HS-5 (cell line): Measurements from ENCODE around the gene PNLIPRP2.

Experiments used
- DNase-seq: peaks from one replicate; pipeline ENCODE4 v3.0.0-alpha.2; 2012; ENCODE audit warnings: low read depth

Gene PNLIPRP2

DNA sequence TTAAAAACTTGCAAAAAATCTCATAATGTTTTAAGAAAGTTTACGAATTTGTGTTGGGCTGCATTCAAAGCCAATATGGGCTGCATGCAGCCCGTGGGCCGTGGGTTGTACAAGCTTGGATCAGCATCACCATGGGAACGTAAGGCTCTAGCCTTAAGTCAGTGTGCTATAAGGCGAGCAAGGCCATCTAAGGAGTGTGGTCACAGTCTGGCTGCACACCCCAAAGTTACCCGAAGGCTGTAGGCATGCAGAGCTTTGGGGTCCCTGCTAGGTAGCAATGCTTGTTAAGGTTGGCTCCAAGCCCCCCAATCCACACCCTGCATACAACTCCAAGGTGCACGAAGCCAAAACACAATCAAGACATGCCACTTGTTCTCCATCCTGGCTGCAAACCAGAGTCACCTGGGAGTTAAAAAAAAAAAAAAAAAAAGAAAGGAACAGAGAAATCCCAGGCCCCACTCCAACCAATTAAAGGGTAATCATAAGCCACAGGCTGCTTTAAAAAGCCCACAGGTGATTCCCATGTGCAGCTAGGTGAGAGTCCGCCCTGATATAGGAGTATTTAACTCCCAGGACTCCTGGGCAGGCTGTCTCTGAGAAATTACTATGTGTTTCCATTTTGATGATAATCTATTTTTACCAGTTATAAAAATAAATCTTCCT, 8.5 kb upstream of the PNLIPRP2 start:
- no peak for DNase-seq

DNA sequence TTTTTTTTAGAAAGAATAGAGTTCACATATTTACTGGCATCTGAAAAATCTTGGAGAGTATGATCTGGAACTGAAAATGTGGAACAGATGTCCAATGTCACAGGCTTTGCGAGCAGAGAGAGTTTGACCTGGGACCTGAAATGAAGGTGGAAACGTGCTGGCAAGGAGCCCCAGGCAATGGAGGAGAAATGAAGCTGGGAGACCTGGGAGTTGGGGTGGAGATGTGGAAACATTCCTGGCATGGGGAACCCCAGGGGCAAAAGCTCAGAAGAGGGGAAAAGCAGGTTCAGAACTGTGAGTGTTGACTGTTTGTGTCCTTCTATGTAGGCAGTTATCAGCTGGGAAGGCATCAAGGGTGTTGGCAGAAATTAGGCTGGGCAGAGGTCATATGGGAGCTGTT, 7.3 kb upstream of the PNLIPRP2 start:
- DNase-seq = no peak

DNA sequence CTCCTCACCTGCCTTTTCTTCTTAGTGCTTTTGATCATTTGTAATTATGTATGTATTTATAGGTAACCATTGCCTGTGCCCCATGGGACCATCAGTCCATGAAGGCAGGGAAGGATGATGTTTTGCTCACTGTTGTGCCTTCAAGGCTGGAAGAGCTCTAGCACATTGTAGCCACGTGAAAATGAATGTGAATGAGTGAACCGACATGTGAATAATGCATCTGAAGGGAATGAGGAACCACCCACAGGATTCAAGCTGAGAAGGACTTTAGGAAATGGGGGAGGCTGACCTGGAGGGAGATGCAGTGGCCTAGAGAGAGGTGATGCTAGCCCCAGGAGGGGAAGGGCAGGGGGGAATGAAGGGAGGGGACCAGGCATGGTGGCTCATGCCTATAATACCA, 6.0 kb upstream of the PNLIPRP2 start:
- DNase-seq = no peak

DNA sequence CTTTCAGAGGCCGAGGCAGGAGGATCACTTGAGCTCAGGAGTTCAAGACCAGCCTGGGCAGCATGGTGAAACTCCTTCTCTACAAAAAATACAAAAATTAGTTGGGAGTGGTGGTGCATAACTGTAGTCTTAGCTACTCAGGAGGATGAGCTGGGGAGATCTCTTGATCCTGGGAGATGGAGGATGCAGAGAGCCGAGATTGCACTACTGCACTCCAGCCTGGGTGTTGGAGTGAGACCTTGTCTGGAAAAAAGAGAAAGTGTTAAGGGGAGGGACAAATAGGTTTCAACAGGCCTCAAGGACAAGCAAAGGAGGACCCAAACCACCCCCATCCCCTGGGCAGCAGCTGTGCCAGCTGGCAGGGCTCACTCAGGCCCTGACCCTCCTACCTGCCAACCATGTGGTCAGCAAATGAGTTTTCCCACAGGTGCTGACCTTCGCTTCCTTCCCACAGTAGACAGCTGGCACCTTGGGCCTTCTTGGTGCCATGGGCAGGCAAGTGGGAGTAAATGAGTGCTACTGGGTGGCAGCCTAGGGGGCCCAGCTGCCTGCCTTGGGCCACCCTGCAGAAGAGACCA, 5.5 kb upstream of the PNLIPRP2 start:
- no peak for DNase-seq

DNA sequence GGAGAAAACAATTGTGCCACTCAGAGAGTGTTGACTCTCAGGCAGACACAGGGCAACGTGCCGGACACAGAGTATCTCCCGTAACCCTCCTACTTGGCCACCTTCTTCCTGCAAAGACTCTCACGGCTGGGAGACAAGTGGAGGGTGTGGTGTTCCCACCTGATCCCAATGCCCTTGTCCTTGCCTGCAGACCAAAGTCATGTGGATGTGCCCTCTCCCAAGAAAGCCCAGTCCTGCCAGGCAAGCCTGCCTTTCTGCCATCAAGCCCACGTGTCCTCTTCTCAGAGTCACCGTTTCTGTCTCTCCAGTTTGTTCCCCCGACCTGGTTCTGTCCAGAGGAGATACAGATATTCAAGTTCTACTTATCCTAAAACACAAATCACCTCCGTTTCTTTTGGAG, 723 bp downstream of the PNLIPRP2 start:
- DNase-seq = no peak

DNA sequence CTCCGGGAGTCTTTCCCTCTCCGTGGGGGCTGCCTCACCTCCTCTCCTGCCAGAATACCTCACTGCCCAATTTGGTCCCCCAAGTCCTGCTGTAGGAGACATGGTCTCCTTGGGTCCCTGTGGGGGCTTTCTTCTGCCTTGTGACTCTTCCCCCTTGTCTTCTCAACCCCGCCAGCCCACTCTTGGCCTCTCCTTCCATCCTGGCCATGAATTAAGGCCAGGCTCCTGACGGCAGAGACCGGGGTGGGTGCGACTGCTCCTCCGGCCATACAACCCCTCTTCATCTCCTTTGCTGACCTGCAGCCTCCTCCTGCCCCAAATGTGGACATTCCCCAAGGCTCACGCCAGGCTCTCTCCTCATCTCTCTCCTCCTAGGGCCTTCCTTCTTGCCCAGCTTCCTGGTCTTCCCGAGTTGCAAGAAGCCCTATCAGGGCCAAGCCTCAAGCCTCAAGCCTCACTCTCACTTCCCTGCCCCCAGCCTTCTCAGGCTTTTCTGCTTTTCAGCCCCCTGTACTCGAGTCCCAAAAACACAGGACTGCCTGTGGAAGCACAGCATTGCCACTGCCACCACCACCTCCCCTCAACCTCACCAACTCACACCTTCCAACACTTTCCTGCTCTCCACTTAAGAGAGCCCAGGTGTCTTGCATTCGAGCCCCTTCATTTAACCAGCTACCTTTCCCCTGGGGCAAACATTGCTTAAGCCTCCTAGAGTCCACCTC, 1.3 kb downstream of the PNLIPRP2 start:
- DNase-seq = no peak

DNA sequence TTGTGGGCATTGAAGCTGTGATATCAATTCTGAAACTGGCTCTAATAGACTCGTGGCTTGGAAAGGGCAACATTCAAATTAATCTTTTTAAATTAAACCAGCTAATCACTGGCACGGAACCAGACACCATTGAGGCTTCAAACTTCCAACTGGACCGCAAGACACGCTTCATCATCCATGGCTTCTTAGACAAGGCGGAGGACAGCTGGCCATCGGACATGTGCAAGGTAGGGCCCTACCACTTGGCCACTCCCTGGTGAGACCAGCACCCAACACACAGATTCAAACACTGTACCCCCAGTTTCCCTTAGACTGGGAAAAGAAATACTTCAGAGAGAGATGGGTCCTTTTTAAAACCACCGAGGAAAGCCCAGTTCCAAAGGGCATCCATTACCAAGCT, 5.1 kb downstream of the PNLIPRP2 start:
- DNase-seq = no peak

DNA sequence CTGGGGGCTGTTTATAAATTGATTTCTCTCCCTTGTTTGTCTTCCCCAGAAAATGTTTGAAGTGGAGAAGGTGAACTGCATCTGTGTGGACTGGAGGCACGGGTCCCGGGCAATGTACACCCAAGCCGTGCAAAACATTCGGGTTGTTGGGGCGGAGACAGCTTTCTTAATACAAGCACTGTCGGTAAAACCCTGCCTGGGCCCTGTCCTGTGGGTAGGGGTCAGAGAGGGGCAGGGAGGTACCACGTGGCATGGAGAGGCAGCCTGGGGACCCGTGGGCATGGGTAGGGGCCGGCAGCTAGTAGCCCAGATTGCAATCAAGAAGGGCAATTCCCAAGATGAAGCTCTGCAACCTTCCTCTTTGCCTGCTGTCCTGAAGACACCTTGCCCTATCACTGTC, 6.1 kb downstream of the PNLIPRP2 start:
- DNase-seq = no peak

DNA sequence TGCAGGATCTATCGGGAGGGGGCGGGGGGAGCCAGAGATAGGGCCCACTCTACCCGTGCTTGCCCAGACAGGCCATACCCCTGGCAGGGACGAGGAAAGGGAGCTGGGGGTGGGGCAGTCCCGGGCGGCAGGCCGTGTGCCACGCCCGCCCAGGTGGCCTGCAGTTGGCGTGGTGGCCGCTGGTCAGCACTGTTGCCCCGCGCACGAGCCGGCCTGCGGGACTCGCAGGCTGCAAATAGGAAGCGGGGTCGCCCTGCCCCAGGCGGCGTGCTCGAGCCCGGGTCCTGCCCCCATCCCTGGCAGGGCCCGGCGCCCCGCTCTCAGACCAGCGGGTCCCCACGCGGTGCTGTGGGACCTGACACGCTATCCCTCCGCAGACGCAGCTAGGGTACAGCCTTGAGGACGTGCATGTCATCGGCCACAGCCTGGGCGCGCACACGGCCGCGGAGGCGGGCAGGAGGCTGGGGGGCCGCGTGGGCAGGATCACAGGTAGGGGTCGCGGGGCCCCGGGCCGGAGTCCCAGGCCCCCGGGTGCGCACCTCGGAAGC, 6.7 kb downstream of the PNLIPRP2 start:
- DNase-seq = no peak

DNA sequence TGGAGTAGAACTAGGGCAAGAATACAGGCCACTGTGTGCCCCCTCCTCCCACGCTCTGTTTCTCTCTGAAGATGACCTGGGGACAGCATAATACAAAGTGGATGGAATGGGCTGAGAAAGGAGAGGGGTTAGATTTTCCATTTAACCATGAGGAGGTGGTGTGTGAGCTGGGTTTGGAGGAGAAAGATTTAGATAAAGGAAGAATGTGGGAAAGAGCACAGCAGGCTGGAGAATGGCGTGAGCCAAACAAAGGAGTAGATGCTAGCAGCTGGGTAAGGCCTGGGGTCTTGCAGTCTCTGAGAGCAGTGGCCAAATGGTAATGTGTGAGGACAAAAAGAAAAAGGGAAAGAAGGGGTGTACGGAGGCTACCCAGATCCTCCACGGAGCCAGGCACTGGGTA, 8.6 kb downstream of the PNLIPRP2 start:
- no peak for DNase-seq

DNA sequence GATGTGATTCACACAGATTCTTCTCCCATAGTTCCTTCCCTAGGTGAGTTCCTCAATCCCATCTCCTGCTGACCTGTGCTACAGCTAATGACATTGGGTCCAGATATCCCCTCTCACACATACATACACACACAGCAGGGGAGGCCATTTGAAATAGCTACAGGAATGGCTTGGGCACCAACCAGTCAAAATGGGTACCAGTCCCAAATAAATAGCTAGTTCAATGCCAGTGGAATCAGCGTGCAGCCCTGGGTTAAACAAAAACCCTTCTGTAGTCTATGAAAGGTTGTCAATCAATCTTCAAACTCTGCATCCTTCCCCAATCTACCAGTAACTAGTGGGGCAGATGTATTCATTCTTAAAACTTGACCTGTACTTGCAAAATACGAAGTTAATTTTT, 9.3 kb downstream of the PNLIPRP2 start:
- DNase-seq = no peak

DNA sequence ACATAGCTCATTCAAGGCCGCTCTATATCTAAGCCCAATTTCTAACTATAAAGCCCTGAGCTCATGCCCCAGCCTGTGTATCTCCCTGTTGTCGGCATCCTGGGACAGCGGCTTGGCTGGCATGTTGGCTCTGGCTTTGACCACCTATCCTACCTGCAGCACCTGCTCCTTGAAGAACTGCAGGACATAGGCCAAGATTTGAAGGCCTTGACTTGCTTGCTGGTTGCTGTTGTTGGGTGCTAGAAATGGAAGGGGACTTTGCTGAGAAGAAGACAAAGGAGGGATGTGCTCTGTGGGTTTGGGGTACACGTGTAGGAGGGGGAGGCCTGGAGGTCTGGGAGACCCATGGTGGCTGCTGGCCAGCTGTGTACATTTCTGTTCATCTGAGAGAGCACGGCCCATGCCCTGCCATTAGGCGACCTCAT, 11.1 kb downstream of the PNLIPRP2 start:
- no peak for DNase-seq

DNA sequence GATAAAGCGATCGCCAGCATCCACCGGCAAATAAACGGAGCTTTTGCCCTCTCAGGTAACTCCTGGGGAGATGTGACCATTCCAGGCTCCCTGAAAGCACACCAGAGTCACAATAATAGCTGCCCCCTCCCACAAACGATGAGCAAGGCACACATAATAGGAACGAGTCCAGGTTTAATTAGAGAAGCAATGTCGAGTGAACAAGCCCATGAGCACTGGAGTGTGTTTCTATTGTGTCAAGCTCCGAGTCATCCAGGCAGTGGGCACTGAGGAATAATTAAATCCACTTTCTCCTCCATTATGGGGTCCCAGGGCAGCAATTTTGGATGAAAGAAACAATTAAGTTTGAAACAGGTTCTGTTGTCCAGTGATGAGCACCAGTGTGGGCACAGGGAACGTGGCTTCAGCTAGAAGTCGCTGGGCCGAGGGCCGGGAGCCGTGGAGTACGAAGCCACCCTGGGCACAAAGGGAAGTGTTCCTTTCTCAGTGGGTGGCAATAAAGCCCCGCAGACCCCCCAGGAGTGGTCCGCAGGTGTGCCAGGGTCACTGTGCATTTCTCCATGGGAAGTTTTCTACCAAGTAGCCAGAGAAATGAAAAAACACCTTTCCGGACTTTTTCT, 12.0 kb downstream of the PNLIPRP2 start:
- no peak for DNase-seq

DNA sequence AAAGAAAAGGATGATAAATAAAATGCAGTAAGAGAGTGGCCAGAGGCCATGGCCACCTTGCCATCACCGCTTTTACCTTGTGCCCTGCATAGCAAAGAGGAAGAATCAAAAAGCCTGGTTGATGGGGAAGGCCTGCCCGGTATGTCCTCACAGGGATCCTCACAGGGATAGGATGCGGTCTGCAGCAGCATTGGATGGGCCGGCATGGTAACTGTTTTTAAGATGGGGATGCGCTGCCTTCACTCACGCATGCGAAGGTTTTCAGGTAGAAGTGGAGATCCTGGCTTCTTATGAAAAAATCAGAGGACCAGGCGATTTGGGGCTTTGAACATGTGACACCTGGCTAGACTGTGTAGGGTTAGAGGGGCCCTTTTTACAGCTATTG, 12.5 kb downstream of the PNLIPRP2 start:
- no peak for DNase-seq

DNA sequence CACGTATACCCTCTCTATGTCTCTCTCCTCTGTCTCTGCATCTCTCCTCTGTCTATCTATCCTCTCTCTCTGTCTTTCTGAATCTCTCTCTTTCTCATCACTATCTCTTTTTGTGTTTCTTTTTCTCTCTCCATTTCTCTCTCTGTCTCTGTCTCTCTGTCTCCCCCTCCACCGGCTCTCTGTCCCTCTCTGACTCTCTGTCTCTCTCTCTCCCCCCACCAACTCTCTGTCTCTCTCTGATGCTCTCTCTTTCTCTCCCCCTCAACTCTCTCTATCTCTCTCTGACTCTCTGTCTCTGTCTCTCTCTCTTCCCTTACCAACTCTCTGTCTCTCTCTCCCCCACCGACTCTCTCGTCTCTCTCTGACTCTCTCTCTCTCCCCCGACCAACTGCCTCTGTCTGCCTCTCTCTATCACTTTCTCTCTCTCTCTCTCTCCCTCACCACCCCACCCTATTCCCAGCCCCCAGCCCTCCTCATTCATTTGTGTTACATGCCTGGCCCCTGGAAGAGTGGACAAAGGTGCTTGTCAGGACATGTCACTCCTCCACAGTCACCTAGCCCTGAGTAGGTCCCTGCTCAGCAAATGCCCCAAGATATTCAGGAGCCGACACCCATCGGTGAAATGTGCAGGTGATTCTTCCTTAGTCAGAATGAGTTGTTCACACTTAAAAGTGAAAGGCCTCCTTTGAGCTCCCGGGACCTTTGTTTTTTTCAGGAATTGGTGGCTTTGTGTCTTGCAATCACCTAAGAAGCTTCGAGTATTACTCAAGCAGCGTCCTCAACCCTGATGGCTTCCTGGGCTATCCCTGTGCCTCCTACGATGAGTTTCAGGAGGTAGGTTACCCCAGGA, 13.6 kb downstream of the PNLIPRP2 start:
- no peak for DNase-seq

DNA sequence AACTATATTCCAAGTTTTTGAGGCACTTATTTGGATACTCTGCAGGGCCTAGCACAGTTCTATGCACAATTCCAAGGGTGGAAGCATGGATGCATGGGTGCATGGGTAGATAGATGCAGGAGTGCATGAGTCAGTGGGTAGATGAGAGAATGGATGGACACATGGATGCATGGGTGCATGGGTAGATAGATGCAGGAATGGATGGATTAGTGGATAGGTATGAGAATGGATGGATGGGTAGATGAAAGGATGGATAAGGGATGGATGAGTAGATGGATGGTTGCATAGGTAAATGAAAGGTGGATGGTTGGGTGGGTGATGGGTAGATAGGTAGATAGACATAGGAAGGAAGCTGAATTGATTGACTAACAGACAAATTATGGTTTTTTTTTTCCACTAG, 15.6 kb downstream of the PNLIPRP2 start:
- DNase-seq = no peak

DNA sequence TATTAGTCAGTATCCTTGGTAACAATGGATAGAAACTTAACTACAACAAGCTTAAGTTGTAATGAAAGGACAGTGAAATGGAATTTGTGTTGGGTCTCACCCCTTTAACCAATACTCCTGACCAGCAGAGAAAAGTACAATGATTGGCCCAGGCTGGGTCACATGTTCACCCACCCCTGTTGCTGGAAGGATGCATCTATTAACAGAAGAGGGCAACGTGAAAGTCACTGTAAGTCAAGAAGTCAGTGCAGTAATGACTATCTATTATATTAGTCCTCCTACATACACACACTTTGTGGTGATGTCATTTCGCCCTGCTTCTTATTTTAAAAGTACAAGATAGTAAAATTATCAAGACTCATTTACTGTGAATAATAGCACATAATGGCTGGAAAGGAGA, 16.2 kb downstream of the PNLIPRP2 start:
- DNase-seq = no peak

DNA sequence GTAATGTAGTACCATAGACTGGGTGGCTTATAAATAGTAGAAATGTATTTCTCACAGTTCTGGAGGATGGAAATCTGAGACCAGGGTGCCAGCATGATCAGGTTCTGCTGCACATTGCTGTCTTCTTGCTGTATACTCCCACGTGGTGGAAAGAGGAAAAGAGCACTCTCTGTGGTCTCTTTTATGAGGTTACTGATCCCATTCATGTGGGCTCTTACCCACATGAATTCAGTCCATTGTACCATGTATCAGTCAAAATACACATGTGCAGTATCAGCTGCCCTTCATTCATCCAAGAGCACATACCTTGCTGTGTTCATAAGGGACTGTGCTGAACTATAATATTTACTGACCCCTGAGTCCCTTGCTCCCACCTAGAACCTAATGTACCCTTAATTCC, 17.1 kb downstream of the PNLIPRP2 start:
- no peak for DNase-seq

DNA sequence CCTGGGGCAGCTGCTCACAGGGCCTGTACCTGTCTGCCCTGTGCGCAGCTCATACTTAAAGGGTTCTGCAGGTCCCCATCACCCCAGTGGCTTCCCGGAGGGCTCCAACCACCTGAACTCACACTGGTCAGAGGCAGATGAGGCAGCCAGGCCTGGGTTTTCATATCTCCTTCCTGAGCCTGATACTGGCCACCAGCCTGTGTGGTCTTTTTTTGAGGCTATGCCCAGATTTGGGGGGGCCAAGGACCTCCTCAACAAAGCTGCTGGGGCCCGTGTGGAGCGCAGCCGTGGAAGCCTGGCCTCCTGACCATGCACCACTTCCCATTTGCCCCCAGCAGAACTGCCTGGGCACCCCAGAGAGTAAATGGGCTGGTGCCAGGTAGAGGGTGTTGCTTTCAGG, 25.7 kb downstream of the PNLIPRP2 start:
- DNase-seq = no peak

DNA sequence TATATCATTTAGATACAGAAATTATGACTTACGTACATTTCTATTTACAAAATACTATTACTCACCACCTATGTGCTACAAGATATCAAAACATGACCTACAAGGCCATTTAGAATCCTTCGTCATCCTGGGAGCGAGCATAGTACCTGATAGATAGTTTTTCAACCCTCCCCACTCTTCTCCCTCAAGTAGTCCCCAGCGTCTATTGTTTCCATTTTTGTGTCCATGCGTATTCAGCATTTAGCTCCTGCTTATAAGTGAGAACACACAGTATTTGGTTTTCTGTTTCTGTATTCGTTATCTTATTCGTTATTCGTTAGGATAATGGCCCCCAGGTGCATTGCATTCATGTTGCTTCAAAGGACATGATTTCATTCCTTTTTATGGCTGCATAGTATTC, 28.1 kb downstream of the PNLIPRP2 start:
- DNase-seq = no peak

DNA sequence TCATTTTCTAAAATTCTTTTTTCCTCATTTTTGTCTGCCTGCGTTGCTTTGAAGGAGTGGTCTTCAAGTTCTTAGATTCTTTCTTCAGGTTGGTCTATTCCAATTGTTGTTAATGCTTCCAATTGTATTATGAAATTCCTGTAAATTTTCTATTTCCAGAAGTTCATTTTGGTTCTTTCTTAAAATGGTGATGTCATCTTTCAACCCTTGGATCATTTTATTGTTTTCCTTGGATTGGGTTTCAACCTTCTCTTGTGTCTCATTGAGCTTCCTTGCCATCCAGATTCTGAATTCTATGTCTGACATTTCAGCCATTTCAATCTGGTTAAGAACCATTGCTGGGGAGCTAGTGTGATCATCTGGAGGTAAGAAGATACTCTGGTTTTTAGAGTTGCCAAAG, 33.1 kb downstream of the PNLIPRP2 start:
- DNase-seq = no peak

DNA sequence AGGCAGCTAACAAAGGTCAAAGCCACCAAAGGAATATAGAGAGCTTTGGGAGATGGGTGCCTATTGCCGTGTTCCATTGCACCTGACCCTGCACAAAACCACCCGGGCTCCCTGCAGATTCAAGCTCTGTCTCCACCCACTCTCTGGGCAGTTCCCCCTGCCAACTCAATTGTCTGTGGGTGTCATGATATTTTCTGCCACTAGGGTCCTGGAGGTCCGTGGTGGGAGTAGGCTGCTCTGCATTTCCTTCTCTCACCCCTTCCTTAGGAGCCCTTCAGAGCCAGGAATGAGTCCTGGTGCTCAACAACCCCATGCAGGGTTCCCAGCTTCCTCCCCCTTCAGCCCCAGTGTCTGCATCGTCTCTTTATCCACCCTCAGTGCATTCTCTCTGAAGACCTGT, 34.1 kb downstream of the PNLIPRP2 start:
- DNase-seq = no peak
